ENCODE data around the gene FCHSD1.

DNA sequence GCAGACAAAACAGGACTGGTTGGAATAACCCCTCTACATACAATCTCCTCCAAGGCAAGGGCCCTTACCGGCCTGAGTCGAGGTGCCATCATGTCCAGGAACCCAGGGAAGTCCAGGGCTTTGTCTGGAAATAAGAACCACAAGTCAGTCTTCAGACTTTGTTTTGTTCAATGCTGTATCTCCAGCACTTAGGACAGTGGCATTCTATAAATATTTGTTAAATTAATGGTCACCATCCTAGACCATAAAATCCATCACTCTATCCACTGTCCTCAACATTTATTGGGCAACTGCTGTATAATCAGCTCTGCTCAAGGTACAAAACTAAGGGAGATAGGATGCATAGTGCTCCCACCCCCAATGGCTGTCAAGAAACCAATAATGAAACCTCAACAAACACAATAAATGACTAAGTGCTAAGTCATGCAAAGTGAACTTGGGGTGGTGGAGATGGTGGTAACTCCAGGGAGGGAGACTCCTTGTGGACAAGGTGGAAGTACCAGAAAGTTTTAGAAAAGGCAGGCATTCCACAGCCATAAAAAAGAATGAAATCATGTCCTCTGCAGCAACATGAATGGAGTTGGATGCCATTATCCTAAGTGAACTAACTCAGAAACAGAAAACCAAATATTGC, 9.5 kb downstream of the FCHSD1 start:
- TF ChIP-seq POLR2AphosphoS5 (IDR thresholded peaks at IDR 0.05; ENCODE audit: low read depth, low read length) (no peak), TAF1 (IDR thresholded peaks at IDR 0.05; ENCODE audit: borderline replicate concordance, low read depth, low read length) (no peak)

Measured in GM12892 (cell line).